Right cardiac atrium (tissue), 5 donors: Measurements from ENCODE around the gene ISLR2. TPM values are rescaled to one million over a fixed set of nuclear protein-coding genes. Genes with fewer than 3 reads are reported as not detected.
"Not testable (repeated sequence)": the region's sequence is repeated elsewhere in the genome, so short reads cannot be mapped to it uniquely, and the experiment has no call there.

Experiments used
- ATAC-seq, 2 donors: fragments of 200-7000 bp; cut with Tn5 transposase; one replicate each; pipeline versions ENCODE4 v1.8.0 to v1.9.1; 2020; ENCODE audit warnings: moderate library complexity in 2 of 2, mild to moderate bottlenecking in 1 of 2
- DNase-seq, 3 donors: peaks; one replicate each; pipeline ENCODE4 v3.0.0-alpha.2; 2020
- H3K27ac ChIP-seq: one replicate; pipeline ENCODE4 v1.5.1; 2013; ENCODE audit warnings: mild to moderate bottlenecking, low read length, control low read depth, moderate library complexity
- H3K27me3 ChIP-seq: one replicate; pipeline ENCODE4 v1.6.1; 2013; ENCODE audit not compliant: control insufficient read depth, insufficient read depth
- H3K4me1 ChIP-seq: one replicate; pipeline ENCODE4 v1.6.1; 2013; ENCODE audit warnings: low read length; ENCODE audit not compliant: control insufficient read depth, insufficient read depth
- H3K4me3 ChIP-seq: one replicate; pipeline ENCODE4 v1.5.1; 2013; ENCODE audit warnings: low read length, control low read depth
- H3K9me3 ChIP-seq: one replicate; pipeline ENCODE4 v1.6.1; 2013; ENCODE audit warnings: low read length; ENCODE audit not compliant: control insufficient read depth
- WGBS: extraction: QIAGEN DNeasy Blood & Tissue Kit; methylation state at CpG from one replicate; pipeline ENCODE4 v1.1.7; 2013; 5-methylcytosine and 5-hydroxymethylcytosine counted together
- intact Hi-C, 4 donors: fragments of 100-400 bp; cut with DNase I; formaldehyde crosslinking; loops; one replicate each; pipeline versions ENCODE4 v1.11.0 to v1.14.0; 2022 to 2023
- polyA plus RNA-seq: library from polyadenylated mRNA; stranded (reverse); fragments of 200-250 nt; gene quantifications from one replicate; pipeline ENCODE4 v1.2.3, GENCODE V29; 2013
- total RNA-seq, 4 donors: library from RNA; stranded (reverse); fragmentation: NEBNext Ultra II Directional; extraction: Animal tissue kit (Norgen Biotek cat#: 25700); gene quantifications; one replicate each; pipeline ENCODE4 v1.2.1, GENCODE V29; 2021
- donor health status: healthy with polysubstance abuse.
- donor health status: DM: no; HTN: yes; CAD: no.
- donor health status: DM: no; HTN: no; CAD: no.
- donor health status: DM: no; HTN: yes; CAD: no; lungs with severe emphysema.
- donor health status: DM: yes; HTN: yes; CAD: no.

The ISLR2 gene
- total and polyA plus RNA-seq, 5 donors: 0.71 to 2.8 (median 2.1) TPM

DNA sequence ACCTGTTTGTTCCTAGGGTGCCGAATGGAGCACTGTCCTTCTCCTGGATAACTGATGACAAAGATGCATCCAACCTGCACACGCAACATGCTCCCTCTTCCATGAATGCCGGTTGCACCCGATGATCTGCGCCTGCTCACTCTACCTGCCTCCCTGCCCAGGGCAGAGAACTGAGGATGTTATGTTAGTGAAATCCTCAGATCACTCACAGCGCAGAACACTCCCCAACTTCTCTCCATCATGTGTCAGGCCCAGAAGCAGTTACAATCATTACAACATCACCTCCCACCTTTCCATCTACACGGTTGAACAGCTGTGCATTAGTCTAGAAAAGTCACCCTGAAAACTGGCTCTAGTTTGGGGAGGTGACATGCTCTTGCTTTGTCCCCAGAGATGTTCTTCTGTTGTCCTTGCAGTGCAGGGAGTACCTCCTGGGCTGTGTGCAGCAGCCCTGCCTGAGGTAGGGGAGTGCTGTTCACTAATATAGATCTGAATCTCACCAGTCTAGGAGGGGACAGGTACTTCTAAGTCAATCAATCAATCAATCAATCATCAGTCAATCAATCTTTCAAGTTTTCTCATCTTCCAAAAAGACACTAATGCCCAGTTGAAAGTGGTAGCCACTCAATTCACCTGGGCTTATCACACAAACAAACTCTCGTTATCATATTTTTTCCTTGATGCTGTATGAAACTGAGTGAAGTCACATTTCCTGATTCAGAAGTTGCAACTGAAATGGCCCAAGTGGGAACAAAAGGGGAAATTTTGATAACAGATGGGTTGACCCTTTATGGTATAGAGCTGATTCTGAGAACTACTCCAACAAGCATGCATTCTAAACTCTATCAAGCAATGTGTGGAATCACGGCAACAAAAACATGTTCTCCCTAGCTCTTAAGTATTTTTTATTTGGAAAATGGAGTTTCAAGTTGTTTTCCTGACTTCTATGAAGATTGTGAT, 27.8 kb downstream of the ISLR2 start:
- no peak for DNase-seq
- WGBS: 89% methylated on average over 9 of the region's 9 CpGs
- H3K27me3 ChIP-seq: no peaks in the 10 kb centered on the region
- H3K4me1 ChIP-seq: peaks cover 20% of the 10 kb centered on the region
- intact Hi-C loops: loop anchor here in 2 of 4 donors (5.0 to 10.0 kb wide), 2 partner anchors 77 to 94 kb away; partner anchors contain the start of gene CCDC33 (in 1 of the 2)
- no peak overlapping the region for H3K4me3 ChIP-seq
- no peaks in the 10 kb centered on the region for H3K9me3 ChIP-seq
- H3K27ac ChIP-seq: peak overlapping the region; percentile 47
- no peak for ATAC-seq

DNA sequence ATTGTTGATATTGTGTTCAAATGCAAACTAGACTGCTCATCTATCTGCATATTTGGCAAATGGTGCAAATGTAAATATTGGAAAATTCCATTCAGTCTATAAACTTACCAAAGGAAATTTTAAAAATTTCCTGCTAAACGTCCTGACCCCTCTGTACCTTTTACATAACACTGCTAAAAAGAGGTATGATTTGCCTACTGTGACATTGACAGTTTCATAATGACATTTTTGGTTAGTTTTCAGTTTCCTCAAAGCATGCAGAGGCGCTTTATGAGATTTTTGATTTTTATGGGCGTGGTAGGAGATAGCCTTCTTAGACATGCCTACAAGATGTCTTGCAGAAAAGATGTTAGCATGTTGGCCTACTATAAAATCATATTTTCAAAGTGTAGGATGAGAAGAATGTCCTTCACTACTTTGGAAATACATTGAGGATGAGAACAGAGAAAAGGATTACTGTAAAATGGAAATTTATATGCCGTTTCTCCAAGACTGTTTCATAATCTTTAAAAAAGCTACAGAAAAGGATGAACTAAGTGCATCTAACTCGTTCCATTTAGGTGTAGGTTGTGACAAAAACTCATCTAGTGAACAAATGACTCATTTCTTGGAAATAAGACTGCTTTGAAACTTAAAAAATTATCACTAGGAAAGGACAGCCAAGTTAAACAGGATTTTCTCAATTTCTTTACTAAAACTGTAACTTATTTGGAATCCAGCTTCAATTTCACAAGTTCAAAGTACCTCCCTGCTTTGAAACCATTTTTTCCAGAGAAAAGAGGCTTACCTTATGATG, 28.7 kb downstream of the ISLR2 start:
- intact Hi-C loops: loop anchor here in 2 of 4 donors (5.0 to 10.0 kb wide), 2 partner anchors 76 to 93 kb away; partner anchors contain the start of gene CCDC33 (in 1 of the 2)
- no peaks in the 10 kb centered on the region for H3K27me3 ChIP-seq
- H3K4me1 ChIP-seq: peaks cover 20% of the 10 kb centered on the region
- no peak overlapping the region for H3K4me3 ChIP-seq
- H3K9me3 ChIP-seq: no peaks in the 10 kb centered on the region
- no peak for DNase-seq
- WGBS: 71% methylated on average over 5 of the region's 5 CpGs
- no peak for ATAC-seq
- H3K27ac ChIP-seq: no peak overlapping the region

DNA sequence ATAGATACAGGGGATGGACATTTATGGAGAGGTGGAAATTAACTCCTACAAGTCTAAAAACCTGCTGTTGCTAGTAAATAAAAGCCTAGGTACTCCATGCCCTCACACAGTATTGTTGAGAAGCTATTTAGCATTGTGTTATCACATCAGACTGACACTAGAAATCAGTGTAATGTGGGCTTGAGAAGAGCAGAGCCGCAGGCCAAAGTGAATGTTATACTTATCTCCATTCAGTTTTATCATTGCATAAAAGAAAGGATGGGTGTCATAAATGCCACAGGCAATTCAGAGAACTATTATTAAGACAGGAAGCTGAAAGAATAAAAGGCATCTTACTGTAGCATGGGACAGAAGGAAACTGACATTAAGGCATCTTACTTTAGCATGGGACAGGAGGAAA, 29.4 kb downstream of the ISLR2 start:
- no peak overlapping the region for H3K27ac ChIP-seq
- peak; percentile 25 to 46 for ATAC-seq
- WGBS: 59% methylated on average over 1 of the region's 1 CpG
- intact Hi-C loops: loop anchor here in 2 of 4 donors (5.0 to 10.0 kb wide), 2 partner anchors 75 to 93 kb away; partner anchors contain the start of gene CCDC33 (in 1 of the 2)
- H3K9me3 ChIP-seq: no peaks in the 10 kb centered on the region
- H3K4me1 ChIP-seq: peaks cover 20% of the 10 kb centered on the region
- no peaks in the 10 kb centered on the region for H3K27me3 ChIP-seq
- H3K4me3 ChIP-seq: no peak overlapping the region
- DNase-seq: no peak

DNA sequence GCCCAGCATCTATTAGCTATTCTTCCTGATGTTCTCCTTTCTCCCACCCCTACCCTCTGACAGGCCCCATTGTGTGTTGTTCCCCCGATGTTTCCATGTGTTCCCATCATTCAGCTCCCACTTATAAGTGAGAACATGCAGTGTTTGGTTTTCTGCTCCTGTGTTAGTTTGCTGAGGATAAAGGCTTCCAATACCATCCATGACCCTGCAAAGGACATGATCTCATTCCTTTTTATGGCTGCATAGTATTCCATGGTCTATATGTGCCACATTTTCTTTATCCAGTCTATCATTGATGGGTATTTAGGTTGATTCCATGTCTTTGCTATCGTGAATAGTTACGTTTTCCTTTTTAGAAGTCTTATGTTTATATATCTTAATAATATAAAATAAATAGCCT, 30.0 kb downstream of the ISLR2 start:
- H3K4me3 ChIP-seq, H3K9me3 ChIP-seq, DNase-seq, intact Hi-C loops, ATAC-seq, H3K27me3 ChIP-seq, H3K27ac ChIP-seq: not testable (repeated sequence)
- H3K4me1 ChIP-seq: peaks cover 18% of the 10 kb centered on the region
- WGBS: 92% methylated on average over 3 of the region's 3 CpGs

DNA sequence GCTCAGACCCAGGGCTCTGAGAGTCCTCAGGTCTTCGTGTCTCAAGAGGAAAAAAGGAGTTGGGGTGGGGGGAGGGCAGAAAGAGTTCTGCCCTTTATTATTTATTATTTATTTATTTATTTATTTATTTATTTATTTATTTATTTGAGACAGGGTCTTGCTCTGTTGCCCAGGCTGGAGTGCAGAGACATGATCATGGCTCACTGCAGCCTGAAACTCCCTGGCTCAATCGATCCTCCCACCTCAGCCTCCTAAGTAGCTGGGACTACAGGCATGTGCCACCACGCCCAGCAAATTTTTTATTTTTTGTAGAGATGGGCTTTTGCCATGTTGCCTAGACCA, 31.8 kb downstream of the ISLR2 start:
- intact Hi-C loops, H3K4me1 ChIP-seq, H3K9me3 ChIP-seq, H3K27ac ChIP-seq, H3K27me3 ChIP-seq, DNase-seq, H3K4me3 ChIP-seq, ATAC-seq: not testable (repeated sequence)
- 91% methylated on average over 3 of the region's 3 CpGs for WGBS

DNA sequence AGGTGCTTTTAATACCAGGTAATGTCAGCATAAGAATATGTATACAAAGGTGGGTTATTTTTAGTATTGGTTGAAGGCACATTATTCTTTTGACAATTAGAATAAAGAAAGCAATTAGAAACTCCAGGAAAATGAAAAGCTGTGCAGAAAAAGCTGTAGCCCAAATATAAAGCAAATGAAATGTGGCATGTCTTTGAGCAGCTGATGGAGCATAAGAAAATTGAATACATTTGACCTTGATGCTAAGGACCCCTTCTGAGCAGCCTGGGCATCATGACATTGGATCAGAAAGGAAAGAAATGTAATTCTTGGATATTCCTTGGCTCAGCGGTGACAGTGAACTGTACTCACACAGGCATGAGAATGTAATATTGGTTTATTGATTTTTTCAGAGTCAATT, 35.1 kb downstream of the ISLR2 start:
- DNase-seq: no peak
- Histone ChIP-seq H3K27ac (no peak overlapping the region), H3K4me1 (peaks cover 10% of the 10 kb centered on the region), H3K27me3 (no peaks in the 10 kb centered on the region), H3K4me3 (no peak overlapping the region), H3K9me3 (no peaks in the 10 kb centered on the region)
- intact Hi-C loops: no loop called here
- no peak for ATAC-seq
- 98% methylated on average over 1 of the region's 1 CpG for WGBS

DNA sequence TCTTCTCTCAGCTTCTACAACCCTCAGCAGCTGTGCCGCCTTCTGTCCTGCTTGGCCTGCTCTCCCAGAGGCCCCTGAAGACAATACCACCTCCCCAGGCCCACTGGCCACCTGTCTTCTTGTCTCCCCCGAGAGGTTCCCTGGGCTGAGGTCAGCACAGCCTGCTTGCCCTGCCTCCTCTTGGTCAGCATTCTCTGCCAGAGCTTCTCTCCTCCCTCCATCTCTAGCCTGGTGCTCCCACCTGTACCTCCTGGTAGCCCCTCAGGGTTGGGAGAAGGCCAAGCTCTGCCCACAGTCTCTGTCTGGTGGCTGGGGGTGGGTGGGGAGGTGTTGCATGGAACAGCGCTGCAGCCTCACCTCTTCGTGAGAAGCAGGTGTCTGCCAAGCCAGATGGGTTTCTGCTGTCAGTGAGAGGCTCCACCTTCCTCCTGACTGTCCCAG, 37.5 kb downstream of the ISLR2 start:
- WGBS: 78% methylated on average over 4 of the region's 4 CpGs
- no peak overlapping the region for H3K4me3 ChIP-seq
- H3K4me1 ChIP-seq: peaks cover 12% of the 10 kb centered on the region
- DNase-seq (no peak), ATAC-seq (no peak)
- H3K9me3 ChIP-seq: no peaks in the 10 kb centered on the region
- no peak overlapping the region for H3K27ac ChIP-seq
- H3K27me3 ChIP-seq: no peaks in the 10 kb centered on the region
- intact Hi-C loops: no loop called here

DNA sequence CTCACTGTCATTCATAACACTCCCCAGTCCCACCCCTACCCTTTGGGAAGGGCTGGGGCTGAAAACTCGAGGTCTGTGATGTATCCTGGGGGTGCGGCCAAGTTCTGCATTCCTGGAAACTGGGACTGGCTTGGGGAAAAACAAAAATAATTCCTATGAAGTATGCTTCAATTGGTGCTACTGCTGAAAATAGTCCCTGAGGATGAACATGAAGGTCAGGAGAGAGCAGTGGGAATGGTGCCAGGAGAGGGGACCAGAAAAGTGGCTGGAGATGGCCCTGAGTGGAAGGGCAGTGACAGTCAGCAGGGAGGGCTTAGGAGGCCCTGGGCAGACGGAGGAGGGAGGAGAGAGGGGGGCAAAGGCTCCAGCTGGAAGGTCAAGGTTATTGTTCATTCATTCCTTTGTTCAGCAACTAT, 38.3 kb downstream of the ISLR2 start:
- intact Hi-C loops: no loop called here
- 18% methylated on average over 3 of the region's 3 CpGs for WGBS
- H3K27ac ChIP-seq: peak overlapping the region; percentile 31
- ATAC-seq (peak; percentile 10 to 22), DNase-seq (peak; percentile 40 to 82 (median 81))
- H3K27me3 ChIP-seq: no peaks in the 10 kb centered on the region
- H3K4me1 ChIP-seq: peaks cover 17% of the 10 kb centered on the region
- no peak overlapping the region for H3K4me3 ChIP-seq
- no peaks in the 10 kb centered on the region for H3K9me3 ChIP-seq

DNA sequence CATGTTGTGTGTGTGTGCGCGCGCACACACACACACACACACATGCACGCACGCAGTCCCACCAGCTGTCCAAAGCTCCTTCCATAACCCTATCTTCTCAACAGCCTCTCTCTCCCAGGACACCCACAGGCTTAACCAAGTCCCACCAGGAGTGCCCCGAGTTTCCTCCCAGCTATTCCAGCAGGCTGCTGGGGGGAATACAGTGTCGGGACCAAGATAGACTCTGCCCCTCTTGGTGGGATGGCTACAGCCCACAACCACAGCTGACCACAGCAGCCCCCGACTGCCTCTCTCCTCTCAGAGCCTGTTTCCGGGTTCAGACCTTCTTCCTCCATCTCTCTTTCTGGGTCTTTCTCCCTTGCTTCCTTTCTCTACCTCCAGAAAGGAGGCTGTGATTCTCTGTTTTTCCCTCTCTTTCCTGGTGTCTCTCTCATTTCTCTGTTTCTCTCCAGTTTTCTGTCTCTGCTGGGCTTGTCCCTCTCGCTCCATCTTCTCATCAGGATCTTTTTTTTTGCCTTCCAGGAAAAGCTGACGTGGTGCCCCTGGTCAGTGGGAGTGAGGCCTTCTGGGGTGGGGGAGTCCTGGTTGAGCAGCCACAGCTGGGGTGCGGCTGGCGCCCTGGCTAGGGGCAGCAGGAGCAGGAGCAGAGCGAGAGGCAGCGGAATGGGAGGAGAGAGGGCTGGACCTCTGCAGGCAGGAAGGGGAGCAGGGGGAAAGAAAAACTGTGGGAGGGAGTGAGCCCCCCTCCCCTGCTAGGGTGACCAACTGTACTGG, 39.9 kb downstream of the ISLR2 start:
- no peak for ATAC-seq
- intact Hi-C loops: loop anchor here in 1 of 4 donors (5.0 kb wide), 1 partner anchor 33 kb away; no protein-coding TSS in a partner anchor
- no peaks in the 10 kb centered on the region for H3K9me3 ChIP-seq
- H3K4me3 ChIP-seq: no peak overlapping the region
- no peaks in the 10 kb centered on the region for H3K27me3 ChIP-seq
- peaks cover 19% of the 10 kb centered on the region for H3K4me1 ChIP-seq
- 70% methylated on average over 15 of the region's 15 CpGs for WGBS
- peak in 1 of 3 donors; percentile 56 for DNase-seq
- no peak overlapping the region for H3K27ac ChIP-seq

DNA sequence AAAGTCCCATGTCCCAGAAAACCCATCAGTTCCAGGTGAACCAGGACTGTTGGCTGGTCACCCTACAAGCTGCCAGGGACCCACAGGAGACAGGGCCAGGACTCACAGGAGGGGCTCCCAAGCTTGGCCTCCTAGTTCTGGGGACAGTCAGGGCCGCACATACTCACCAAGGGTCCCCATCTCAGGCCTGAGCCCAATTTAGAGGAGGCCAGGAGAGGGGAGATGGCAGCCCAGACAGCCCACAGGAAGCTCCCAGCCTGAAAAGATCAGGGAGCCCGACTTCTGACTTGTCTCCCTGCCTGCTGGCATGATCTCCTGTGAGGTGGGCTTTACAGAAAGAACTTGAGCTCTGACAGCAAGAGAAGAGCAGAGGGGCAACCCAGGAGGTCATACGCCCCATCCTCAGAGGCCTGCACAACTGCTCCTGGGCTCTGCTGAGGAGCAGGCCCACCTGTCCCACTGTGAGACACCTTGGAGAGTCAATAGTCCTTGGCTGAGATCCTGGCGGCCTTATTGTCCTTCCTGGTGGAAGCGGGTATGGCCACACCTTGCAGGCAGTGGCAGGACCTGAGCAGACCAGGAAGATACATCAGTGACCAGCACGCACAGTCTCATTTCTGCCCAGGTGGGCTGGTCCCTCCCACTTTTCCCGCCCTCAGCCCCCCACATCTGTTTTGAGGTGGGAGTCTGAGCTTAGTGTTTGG, 40.6 kb downstream of the ISLR2 start:
- Histone ChIP-seq H3K27me3 (no peaks in the 10 kb centered on the region), H3K27ac (no peak overlapping the region), H3K4me3 (no peak overlapping the region), H3K4me1 (peaks cover 19% of the 10 kb centered on the region), H3K9me3 (no peaks in the 10 kb centered on the region)
- 87% methylated on average over 7 of the region's 7 CpGs for WGBS
- intact Hi-C loops: loop anchor here in 1 of 4 donors (5.0 kb wide), 1 partner anchor 34 kb away; no protein-coding TSS in a partner anchor
- ATAC-seq (no peak), DNase-seq (peak in 1 of 3 donors; percentile 30)
